H1 (cell line): ENCODE measurements around the gene SUSD5.

Source experiments
- CTCF ChIP-seq, 3 experiments: IDR thresholded peaks; 1 replicate in 2 of 3; 2 replicates in 1 of 3; pipeline versions ENCODE4 v1.5.1 to v1.6.1; 2011; ENCODE audit warnings: low read length in 3 of 3, mild to moderate bottlenecking in 3 of 3, inconsistent platforms in 2 of 3, low read depth in 1 of 3, moderate library complexity in 1 of 3; ENCODE audit not compliant: insufficient read depth in 1 of 3; ENCODE audit errors: control extremely low read depth in 1 of 3
- EP300 ChIP-seq, 2 experiments: IDR thresholded peaks; 1 replicate in 1 of 2; 2 replicates in 1 of 2; pipeline ENCODE4 v1.6.1; 2011 to 2012; ENCODE audit warnings: low read depth in 2 of 2, low read length in 2 of 2, mild to moderate bottlenecking in 2 of 2, borderline replicate concordance in 1 of 2, inconsistent platforms in 1 of 2, moderate library complexity in 1 of 2
- EZH2 ChIP-seq: fragments of 200-600 bp; sonication (generic); IDR thresholded peaks from 2 replicates; pipeline ENCODE4 v1.7.1; 2012; ENCODE audit warnings: low read depth, mild to moderate bottlenecking, moderate library complexity, low read length, inconsistent platforms; ENCODE audit not compliant: severe bottlenecking
- GTF2F1 ChIP-seq: IDR thresholded peaks from 2 replicates; pipeline ENCODE4 v1.6.1; 2012; ENCODE audit warnings: low read depth, low read length, improper control_type of control experiment, borderline replicate concordance
- HDAC2 ChIP-seq, 2 experiments: fragments of 300-600 bp in 1 of 2; sonication (generic) in 1 of 2; IDR thresholded peaks; 2 replicates each; pipeline ENCODE4 v1.6.1; 2011 to 2012; ENCODE audit warnings: low read depth in 2 of 2, low read length in 2 of 2, mild to moderate bottlenecking in 2 of 2, moderate library complexity in 2 of 2, borderline replicate concordance in 1 of 2, inconsistent platforms in 1 of 2
- KDM5A ChIP-seq: fragments of 200-600 bp; IDR thresholded peaks from 2 replicates; pipeline ENCODE4 v1.7.1; 2012; ENCODE audit warnings: mild to moderate bottlenecking, low read length, inconsistent platforms, mixed read lengths
- POLR2A ChIP-seq, 2 experiments: IDR thresholded peaks; 1 replicate in 1 of 2; 2 replicates in 1 of 2; pipeline ENCODE4 v1.6.1; 2011; ENCODE audit warnings: low read depth in 2 of 2, low read length in 2 of 2, mild to moderate bottlenecking in 2 of 2; ENCODE audit errors: control extremely low read depth in 1 of 2
- POLR2AphosphoS5 ChIP-seq: IDR thresholded peaks from 2 replicates; pipeline ENCODE4 v1.6.1; 2011; ENCODE audit warnings: low read depth, low read length
- SIN3A ChIP-seq, 2 experiments: IDR thresholded peaks in 1 of 2; conservative IDR thresholded peaks in 1 of 2; 2 replicates each; pipeline ENCODE4 v1.6.1; 2011 to 2012; ENCODE audit warnings: low read length in 2 of 2, improper control_type of control experiment in 1 of 2, low read depth in 1 of 2, mild to moderate bottlenecking in 1 of 2
- SUZ12 ChIP-seq: fragments of 200-600 bp; sonication (generic); IDR thresholded peaks from 2 replicates; pipeline ENCODE4 v1.6.1; 2012; ENCODE audit warnings: mild to moderate bottlenecking, inconsistent platforms, low read length, moderate library complexity, mixed read lengths
- TAF1 ChIP-seq: IDR thresholded peaks from 2 replicates; pipeline ENCODE4 v1.6.1; 2011; ENCODE audit warnings: mild to moderate bottlenecking, low read depth, low read length
- TBP ChIP-seq: IDR thresholded peaks from 2 replicates; pipeline ENCODE4 v1.6.1; 2011; ENCODE audit warnings: low read depth, low read length, improper control_type of control experiment
- YY1 ChIP-seq: IDR thresholded peaks from 2 replicates; pipeline ENCODE4 v1.6.1; 2011; ENCODE audit warnings: low read depth, mild to moderate bottlenecking, low read length

GRCh38 chr3:33124638-33125037, 94.0 kb downstream of the SUSD5 start:
- no peak for TF ChIP-seq TBP
- TF ChIP-seq SUZ12 = no peak
- no peak for TF ChIP-seq CTCF (IDR thresholded peaks at IDR 0.05; ENCODE audit: control extremely low read depth in 1 of 3, insufficient read depth in 1 of 3, low read depth in 1 of 3, low read length in 3 of 3)
- no peak for TF ChIP-seq POLR2A (IDR thresholded peaks at IDR 0.05; ENCODE audit: control extremely low read depth in 1 of 2, low read depth in 2 of 2, low read length in 2 of 2)
- no peak for TF ChIP-seq EP300 (IDR thresholded peaks at IDR 0.05; ENCODE audit: borderline replicate concordance in 1 of 2, low read depth in 2 of 2, low read length in 2 of 2)
- TF ChIP-seq EZH2 = no peak
- no peak for TF ChIP-seq TAF1
- no peak for TF ChIP-seq KDM5A
- TF ChIP-seq HDAC2 (IDR thresholded peaks at IDR 0.05; ENCODE audit: borderline replicate concordance in 1 of 2, low read depth in 2 of 2, low read length in 2 of 2) = no peak
- TF ChIP-seq GTF2F1 = no peak
- no peak for TF ChIP-seq SIN3A (conservative IDR thresholded peaks at IDR 0.05 in 1 of 2, IDR thresholded peaks at IDR 0.05 in 1 of 2; ENCODE audit: low read depth in 1 of 2, low read length in 2 of 2)
- TF ChIP-seq YY1 = no peak
- no peak for TF ChIP-seq POLR2AphosphoS5
